Right cardiac atrium (tissue), 5 donors: Measurements from ENCODE around the gene PRAME. TPM values are rescaled to one million over a fixed set of nuclear protein-coding genes. Genes with fewer than 3 reads are reported as not detected.

Experiments used
- ATAC-seq, 2 donors: fragments of 200-7000 bp; cut with Tn5 transposase; one replicate each; pipeline versions ENCODE4 v1.8.0 to v1.9.1; 2020; ENCODE audit warnings: moderate library complexity in 2 of 2, mild to moderate bottlenecking in 1 of 2
- DNase-seq, 3 donors: peaks; one replicate each; pipeline ENCODE4 v3.0.0-alpha.2; 2020
- H3K27ac ChIP-seq: one replicate; pipeline ENCODE4 v1.5.1; 2013; ENCODE audit warnings: mild to moderate bottlenecking, low read length, control low read depth, moderate library complexity
- H3K27me3 ChIP-seq: one replicate; pipeline ENCODE4 v1.6.1; 2013; ENCODE audit not compliant: control insufficient read depth, insufficient read depth
- H3K4me1 ChIP-seq: one replicate; pipeline ENCODE4 v1.6.1; 2013; ENCODE audit warnings: low read length; ENCODE audit not compliant: control insufficient read depth, insufficient read depth
- H3K4me3 ChIP-seq: one replicate; pipeline ENCODE4 v1.5.1; 2013; ENCODE audit warnings: low read length, control low read depth
- H3K9me3 ChIP-seq: one replicate; pipeline ENCODE4 v1.6.1; 2013; ENCODE audit warnings: low read length; ENCODE audit not compliant: control insufficient read depth
- WGBS: extraction: QIAGEN DNeasy Blood & Tissue Kit; methylation state at CpG from one replicate; pipeline ENCODE4 v1.1.7; 2013; 5-methylcytosine and 5-hydroxymethylcytosine counted together
- intact Hi-C, 4 donors: fragments of 100-400 bp; cut with DNase I; formaldehyde crosslinking; loops; one replicate each; pipeline versions ENCODE4 v1.11.0 to v1.14.0; 2022 to 2023
- polyA plus RNA-seq: library from polyadenylated mRNA; stranded (reverse); fragments of 200-250 nt; gene quantifications from one replicate; pipeline ENCODE4 v1.2.3, GENCODE V29; 2013
- total RNA-seq, 4 donors: library from RNA; stranded (reverse); fragmentation: NEBNext Ultra II Directional; extraction: Animal tissue kit (Norgen Biotek cat#: 25700); gene quantifications; one replicate each; pipeline ENCODE4 v1.2.1, GENCODE V29; 2021
- donor health status: healthy with polysubstance abuse.
- donor health status: DM: no; HTN: yes; CAD: no.
- donor health status: DM: no; HTN: no; CAD: no.
- donor health status: DM: no; HTN: yes; CAD: no; lungs with severe emphysema.
- donor health status: DM: yes; HTN: yes; CAD: no.

Gene PRAME
- total and polyA plus RNA-seq, 5 donors, result 0.05 TPM; not detected in 4

GRCh38 chr22:22556578-22556977 lies 2.5 kb downstream of the PRAME start:
- intact Hi-C loops, result no loop called here
- no peaks in the 10 kb centered on the region for H3K27me3 ChIP-seq
- ATAC-seq, result no peak
- no peaks in the 10 kb centered on the region for H3K4me1 ChIP-seq
- no peak overlapping the region for H3K27ac ChIP-seq
- no peak overlapping the region for H3K4me3 ChIP-seq
- no peak for DNase-seq
- 90% methylated on average over 14 of the region's 14 CpGs for WGBS
- no peaks in the 10 kb centered on the region for H3K9me3 ChIP-seq

GRCh38 chr22:22555596-22555995 lies 3.5 kb downstream of the PRAME start:
- Histone ChIP-seq H3K4me3 (no peak overlapping the region), H3K9me3 (no peaks in the 10 kb centered on the region), H3K4me1 (no peaks in the 10 kb centered on the region), H3K27ac (no peak overlapping the region), H3K27me3 (no peaks in the 10 kb centered on the region)
- no peak for DNase-seq
- WGBS, result 92% methylated on average over 9 of the region's 9 CpGs
- no peak for ATAC-seq
- intact Hi-C loops, result no loop called here

- ATAC-seq, result no peak
- Histone ChIP-seq H3K27me3 (no peaks in the 10 kb centered on the region), H3K4me3 (no peak overlapping the region), H3K9me3 (no peaks in the 10 kb centered on the region), H3K27ac (no peak overlapping the region), H3K4me1 (no peaks in the 10 kb centered on the region)
- intact Hi-C loops, result no loop called here
- WGBS, result 66% methylated on average over 4 of the region's 4 CpGs
- DNase-seq, result no peak
Measured at GRCh38 chr22:22554587-22555284, 4.3 kb downstream of the PRAME start.

DNA sequence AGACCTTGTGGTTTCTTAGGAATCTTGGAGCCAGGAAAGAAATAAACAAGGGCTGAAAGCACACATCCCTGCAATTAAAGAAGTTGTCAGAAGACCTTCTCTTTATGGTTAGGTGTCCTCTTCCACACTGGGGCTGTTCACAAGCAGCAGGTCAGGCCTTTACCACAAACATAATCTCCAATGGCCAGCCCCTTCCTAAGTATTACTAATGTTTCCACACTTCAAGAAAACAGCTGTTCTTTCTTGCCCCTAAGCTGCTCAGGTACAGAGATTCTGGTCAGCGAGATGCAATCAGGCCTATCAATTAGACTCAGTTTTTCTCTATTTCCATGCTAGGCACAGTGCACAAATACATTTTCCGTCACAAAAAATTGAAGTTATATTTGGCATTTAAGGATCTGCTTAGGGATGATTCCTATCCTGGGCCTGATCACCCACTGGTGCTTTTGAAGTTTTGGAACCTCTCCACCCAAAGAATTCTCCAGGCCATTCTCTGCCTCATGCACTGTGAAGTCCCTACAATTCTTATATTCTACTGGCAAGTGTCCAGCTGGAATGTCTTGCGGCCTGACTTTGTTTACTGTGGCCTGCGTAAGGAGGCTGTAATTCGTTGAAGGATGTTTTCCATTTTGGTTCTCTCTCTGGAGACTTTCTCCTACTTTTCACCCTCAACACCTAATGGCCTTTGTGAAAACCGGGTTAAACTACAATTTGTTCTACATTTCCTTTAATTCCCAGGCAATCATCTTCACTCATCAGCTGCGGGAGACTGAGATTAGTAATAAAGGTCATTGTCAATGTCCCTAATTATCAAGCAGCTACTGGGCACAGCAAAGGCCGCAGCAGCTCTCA lies 5.1 kb downstream of the PRAME start:
- intact Hi-C loops, result no loop called here
- H3K27ac ChIP-seq, result no peak overlapping the region
- H3K9me3 ChIP-seq, result no peaks in the 10 kb centered on the region
- H3K4me1 ChIP-seq, result no peaks in the 10 kb centered on the region
- no peaks in the 10 kb centered on the region for H3K27me3 ChIP-seq
- ATAC-seq, result no peak
- H3K4me3 ChIP-seq, result no peak overlapping the region
- WGBS, result 50% methylated on average over 8 of the region's 8 CpGs
- no peak for DNase-seq

DNA sequence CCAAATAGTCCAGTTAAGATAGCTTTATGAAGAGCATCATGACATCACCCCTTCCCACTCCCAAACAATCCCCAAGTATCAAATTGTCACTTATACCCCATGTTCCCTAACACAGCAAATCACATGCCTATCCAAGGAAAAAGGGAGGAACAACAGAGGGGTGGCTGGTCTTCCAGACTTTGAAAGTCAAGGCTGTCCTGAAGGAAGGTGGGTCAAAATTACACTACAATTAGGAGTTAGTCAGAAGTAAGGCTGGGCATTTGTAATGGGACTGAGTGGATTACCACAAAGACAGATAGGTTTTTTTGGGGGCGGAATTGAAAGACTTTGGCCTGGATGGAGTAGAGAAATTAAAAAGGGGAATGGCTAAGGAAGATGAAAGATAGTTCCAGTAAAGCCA lies 5.9 kb downstream of the PRAME start:
- DNase-seq, result no peak
- no peaks in the 10 kb centered on the region for H3K9me3 ChIP-seq
- ATAC-seq, result no peak
- WGBS, result 93% methylated on average over 1 of the region's 1 CpG
- intact Hi-C loops, result no loop called here
- H3K4me3 ChIP-seq, result no peak overlapping the region
- no peaks in the 10 kb centered on the region for H3K4me1 ChIP-seq
- H3K27ac ChIP-seq, result no peak overlapping the region
- H3K27me3 ChIP-seq, result no peaks in the 10 kb centered on the region

- H3K4me1 ChIP-seq, result no peaks in the 10 kb centered on the region
- intact Hi-C loops, result no loop called here
- H3K9me3 ChIP-seq, result no peaks in the 10 kb centered on the region
- H3K27ac ChIP-seq, result no peak overlapping the region
- H3K4me3 ChIP-seq, result no peak overlapping the region
- 51% methylated on average over 4 of the region's 4 CpGs for WGBS
- no peaks in the 10 kb centered on the region for H3K27me3 ChIP-seq
- ATAC-seq (no peak), DNase-seq (no peak)
Measured at GRCh38 chr22:22552630-22553029, 6.4 kb downstream of the PRAME start.

DNA sequence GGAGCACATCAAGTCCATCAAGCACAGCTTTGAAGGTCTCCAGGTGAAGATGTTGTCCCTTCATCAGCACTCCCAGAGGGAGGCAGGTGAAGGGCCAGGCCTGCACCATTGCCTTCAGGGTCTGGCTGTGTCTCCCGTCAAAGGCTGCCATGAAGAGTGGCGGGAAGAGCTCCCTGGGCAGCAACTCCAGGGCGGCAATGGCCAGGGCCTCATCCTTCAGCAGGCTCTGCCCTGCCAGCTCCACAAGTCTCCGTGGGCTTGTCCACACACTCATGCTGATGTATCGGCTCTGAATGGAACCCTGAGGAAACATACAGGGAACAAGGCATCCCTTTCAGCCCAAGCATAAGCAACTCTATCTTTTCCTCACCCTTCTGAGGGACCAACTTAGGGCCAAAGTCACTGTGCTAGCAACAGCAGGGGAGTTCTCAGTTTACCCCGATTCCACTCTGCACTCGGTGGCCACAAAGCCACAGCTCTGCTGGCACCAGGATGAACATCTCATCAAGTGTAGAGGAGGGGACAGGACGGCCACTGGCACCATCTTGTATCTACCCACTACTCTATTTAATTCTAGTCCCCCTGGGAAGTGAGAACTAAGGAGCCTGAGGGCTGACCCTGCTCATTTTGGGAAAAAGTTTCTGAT lies 8.2 kb downstream of the PRAME start:
- Histone ChIP-seq H3K4me3 (no peak overlapping the region), H3K27ac (no peak overlapping the region), H3K9me3 (no peaks in the 10 kb centered on the region), H3K4me1 (no peaks in the 10 kb centered on the region), H3K27me3 (no peaks in the 10 kb centered on the region)
- intact Hi-C loops, result no loop called here
- WGBS, result 81% methylated on average over 8 of the region's 8 CpGs
- ATAC-seq (no peak), DNase-seq (no peak)

DNA sequence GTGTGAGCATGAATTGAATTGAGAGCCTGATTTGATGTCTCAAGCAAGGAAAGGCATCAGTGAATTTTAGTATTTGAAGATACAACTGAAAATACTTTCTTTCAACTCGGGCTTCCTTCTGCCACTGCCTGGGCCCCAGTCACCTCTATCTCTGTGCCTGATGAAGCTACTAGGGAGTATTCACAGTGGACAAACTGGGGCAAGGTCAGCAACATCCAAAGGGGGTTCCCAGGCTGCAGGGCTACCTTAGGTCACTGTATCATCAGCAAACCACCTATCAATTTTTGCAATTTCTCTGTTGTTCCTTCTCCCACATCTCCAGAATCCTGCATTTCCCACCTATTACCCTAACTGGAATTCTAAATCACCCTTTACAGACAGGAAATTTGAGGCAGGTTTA lies 10.2 kb downstream of the PRAME start:
- Histone ChIP-seq H3K27ac (no peak overlapping the region), H3K4me1 (no peaks in the 10 kb centered on the region), H3K4me3 (no peak overlapping the region), H3K27me3 (no peaks in the 10 kb centered on the region), H3K9me3 (no peaks in the 10 kb centered on the region)
- WGBS, result 60% methylated on average over 1 of the region's 1 CpG
- ATAC-seq (no peak), DNase-seq (no peak)
- intact Hi-C loops, result loop anchor here in 1 of 4 donors (5.0 kb wide), 1 partner anchor 172 kb away; no protein-coding TSS in a partner anchor

GRCh38 chr22:22548317-22548716 lies 10.7 kb downstream of the PRAME start:
- Histone ChIP-seq H3K4me3 (no peak overlapping the region), H3K4me1 (no peaks in the 10 kb centered on the region), H3K27me3 (no peaks in the 10 kb centered on the region), H3K9me3 (no peaks in the 10 kb centered on the region), H3K27ac (no peak overlapping the region)
- intact Hi-C loops, result loop anchor here in 1 of 4 donors (5.0 kb wide), 1 partner anchor 171 kb away; no protein-coding TSS in a partner anchor
- DNase-seq (no peak), ATAC-seq (no peak)
- 71% methylated on average over 9 of the region's 9 CpGs for WGBS

- no peaks in the 10 kb centered on the region for H3K27me3 ChIP-seq
Measured at GRCh38 chr22:22547692-22548300, 11.3 kb downstream of the PRAME start.

More at GRCh38 chr22:22547692-22548300, 11.3 kb downstream of the PRAME start:
- no peaks in the 10 kb centered on the region for H3K4me1 ChIP-seq
- no peak for ATAC-seq
- H3K9me3 ChIP-seq, result no peaks in the 10 kb centered on the region
- intact Hi-C loops, result loop anchor here in 1 of 4 donors (5.0 kb wide), 1 partner anchor 170 kb away; no protein-coding TSS in a partner anchor
- WGBS, result 38% methylated on average over 3 of the region's 3 CpGs
- no peak for DNase-seq
- H3K4me3 ChIP-seq, result no peak overlapping the region
- no peak overlapping the region for H3K27ac ChIP-seq
